ENCODE measurements around the gene NCOA3.

The NCOA3 gene

GRCh38 chr20:47669489-47669888 is 167.8 kb downstream of the NCOA3 start:
- no peak for DNase-seq

GRCh38 chr20:47669927-47670890 is 168.5 kb downstream of the NCOA3 start:
- no peak for DNase-seq

DNA sequence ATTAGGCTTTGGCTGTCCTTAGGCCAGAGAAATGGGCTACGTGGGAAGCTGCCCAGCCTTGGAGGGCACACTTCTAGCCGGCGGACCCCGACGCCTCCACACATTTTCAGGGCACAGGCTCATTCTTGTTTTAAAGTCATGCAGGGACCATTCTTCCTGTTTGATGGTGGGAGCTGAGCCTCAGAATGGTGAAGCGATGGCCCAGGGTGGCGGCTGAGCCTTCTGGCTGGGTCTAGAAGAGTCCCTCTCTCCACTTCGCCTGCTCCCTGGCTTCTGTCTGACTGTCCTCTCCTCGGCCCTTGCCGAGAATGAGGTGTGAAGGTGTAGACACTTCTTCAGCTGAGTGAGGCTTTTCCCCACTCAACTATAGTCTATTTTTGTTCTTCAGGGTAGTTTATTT is 169.2 kb downstream of the NCOA3 start:
- DNase-seq: no peak

DNA sequence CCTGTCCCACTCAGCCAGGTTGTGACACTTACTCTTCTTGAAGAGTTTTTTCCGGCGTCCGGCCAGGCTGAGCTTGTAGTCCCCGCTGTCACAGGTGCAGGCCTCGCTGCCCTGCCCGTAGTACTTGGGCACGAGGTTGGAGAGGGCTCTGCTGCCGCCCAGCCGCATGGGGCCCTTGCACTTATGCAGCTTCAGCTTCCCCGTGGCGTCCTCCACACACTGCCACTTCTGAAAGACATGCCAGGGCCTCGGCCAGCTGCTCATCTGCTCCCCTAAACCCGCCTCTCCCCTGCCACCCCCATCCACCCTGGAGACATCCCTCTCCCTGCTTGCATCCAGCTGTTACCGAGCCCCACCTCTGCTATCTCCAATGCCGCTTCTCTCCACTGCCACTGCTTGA is 170.5 kb downstream of the NCOA3 start:
- DNase-seq: no peak

DNA sequence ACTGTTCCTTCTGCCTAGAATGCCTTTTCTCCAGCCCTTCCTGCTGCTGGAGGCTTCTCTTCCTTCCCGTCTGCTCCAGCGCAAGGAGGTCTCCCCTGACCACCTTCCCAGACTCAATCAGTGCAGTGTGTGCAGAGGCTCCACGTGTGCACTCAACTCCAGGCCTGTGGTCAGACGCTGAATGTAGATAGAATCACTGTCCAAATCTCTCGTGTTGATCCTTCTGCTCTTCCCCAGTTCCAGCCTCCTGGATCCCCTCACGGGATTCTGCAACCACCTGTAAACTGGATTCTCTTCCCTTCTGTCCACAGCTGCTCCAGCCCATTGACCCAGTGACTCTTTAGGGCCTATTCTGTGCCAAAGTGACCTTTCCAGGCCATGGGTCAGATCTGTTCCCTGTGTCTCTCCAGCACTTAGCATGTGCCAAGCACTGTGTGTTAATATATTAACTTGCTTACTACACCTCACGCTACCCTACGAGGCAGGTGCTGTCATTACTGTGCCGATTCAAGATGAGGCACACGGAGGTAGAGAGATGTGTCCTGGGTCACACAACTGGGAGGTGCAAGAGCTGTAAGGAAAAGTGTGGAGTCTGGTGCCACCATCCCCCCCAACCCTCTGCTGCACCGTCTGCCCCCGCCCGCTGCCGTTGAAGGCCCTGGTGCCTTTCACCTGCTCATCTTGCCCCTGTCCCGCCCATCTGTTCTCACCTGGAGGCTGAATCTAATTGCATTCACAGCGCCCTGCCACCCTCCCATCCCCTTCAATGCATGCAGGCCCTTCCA is 171.4 kb downstream of the NCOA3 start:
- DNase-seq: no peak

DNA sequence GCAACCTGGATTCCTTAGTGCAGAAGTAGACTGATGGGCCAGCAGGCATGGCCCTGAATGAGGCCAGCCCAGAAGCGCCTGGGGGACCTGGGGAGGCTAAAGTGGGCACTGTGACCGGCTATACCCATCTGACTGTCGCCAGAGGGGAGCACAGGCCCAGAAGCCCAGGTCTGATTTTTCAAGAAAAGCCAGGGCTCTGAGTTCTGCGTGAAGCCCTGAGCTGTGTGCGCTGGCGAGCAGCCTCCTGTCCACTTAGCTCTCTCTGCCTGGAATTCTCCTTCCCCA is 171.9 kb downstream of the NCOA3 start:
- no peak for DNase-seq

GRCh38 chr20:47674145-47674544 is 172.5 kb downstream of the NCOA3 start:
- DNase-seq: no peak

- no peak for DNase-seq
Measured at GRCh38 chr20:47674686-47675085, 173.0 kb downstream of the NCOA3 start.

GRCh38 chr20:47675190-47676142 is 173.8 kb downstream of the NCOA3 start:
- no peak for DNase-seq

DNA sequence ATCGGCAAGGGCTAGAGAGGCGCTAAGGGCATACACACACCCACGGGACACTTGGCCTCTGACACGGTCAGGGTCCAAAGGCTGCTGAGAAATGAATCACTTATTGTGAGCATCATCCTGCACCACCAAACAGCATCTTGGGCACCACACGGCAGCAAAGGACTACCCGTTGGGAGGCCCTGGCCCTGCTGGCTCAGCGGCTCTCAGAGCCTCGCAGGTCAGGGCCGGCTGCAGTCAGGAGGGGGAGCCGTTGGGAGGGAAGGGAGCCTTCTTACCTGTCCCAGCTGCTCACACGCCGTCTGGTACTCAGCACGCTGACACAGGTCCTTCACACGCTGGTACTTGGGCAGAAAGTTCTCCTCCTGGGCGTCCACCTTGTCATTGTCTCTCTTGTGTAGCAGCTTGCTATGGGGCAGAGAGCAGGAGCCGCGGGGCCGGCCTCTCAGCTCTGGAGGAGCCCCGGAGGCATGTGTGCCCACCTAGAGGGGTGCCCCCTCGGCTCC is 174.6 kb downstream of the NCOA3 start:
- DNase-seq: no peak

DNA sequence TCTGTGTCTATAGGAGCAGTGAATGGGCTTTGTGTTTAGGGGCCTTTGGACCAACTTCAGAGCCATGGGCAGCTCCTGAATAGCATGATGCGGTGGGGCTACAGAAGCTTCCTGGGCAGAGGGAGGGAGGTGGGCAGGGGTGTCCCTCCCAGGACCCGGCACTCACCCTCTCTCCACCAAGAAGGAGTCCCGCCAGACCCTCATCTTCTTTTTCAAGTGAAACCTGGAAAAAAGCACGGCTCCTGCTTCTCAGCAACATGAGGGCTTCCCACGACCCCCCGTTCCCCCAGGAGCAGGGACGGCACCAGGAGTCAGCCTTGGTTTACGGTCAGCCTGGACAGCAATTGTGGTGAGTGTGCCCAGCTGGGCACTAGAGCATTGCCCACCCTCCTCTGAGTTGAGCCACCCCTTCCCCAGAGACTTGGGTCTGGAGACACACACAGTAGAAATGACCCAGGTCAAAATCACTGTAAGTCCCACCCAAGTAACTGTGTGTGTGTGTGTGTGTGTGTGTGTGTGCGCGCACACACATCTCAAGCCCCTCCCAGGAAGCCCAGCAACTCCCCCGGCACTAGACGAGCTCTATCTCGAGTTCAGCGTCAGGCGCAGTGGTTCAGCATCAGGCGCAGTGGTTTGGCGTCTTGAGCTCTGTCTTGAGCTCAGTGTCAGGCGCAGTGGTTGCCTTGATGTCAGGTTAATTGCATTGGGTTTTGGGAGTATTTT is 175.4 kb downstream of the NCOA3 start:
- no peak for DNase-seq

DNA sequence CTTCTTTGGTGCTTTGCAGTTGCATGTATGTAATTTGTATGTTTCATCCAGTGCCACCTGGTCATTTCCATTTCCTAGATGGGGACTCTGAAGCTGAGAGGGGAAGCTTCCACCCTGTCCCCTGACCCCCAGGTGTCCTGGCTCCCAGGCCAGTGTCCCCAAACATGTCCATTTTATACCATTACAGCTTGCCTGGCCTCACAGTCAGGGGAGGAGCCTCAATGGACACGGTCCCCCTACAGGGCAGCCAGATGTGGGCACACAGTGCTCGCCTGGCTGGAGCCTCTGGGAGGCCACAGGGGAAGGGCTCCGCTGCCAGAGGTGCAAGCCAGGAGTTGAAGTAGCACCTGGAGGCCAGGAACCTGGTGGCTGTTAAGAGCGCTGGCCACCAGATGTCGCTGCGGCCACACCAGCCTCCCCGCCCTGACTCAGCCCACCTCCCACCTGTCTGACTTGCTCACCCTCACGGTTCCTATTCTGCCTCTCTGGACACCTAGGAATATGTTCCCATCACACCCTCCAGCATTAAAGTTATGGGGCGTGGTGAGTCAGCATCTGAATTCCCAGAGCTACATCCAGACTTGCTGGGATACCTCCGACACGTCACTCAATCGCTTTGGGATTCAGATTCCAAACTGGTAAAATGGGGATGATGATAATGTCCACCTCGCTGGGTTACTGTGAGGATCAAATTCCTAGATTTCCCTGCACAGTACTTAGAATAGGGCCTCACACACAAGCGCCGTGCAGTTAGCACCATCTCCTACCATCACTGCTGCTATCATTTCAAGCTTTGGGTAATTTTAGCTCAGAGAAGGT is 176.2 kb downstream of the NCOA3 start:
- DNase-seq: peak; percentile 65

- DNase-seq: no peak
Measured at GRCh38 chr20:47678536-47678935, 176.8 kb downstream of the NCOA3 start.

DNA sequence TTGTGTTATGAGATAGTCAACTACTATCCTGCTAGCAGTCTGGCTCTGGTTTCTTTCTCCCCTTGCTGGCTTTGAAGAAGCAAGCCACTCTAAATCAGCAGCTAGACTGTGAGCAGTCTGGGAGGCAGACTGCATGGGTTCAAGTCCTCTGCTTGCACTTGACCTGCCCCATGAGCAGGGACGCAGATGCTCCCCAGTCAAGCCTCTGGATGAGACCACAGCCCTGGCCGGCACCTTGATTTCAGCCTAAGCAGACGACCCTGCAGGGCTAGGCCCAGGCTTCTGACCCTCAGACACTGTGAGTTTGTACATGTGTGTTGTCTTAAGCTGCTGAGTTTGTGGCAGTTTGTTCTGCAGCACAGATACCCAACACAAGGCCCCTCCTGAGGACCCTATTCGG is 177.8 kb downstream of the NCOA3 start:
- no peak for DNase-seq

DNA sequence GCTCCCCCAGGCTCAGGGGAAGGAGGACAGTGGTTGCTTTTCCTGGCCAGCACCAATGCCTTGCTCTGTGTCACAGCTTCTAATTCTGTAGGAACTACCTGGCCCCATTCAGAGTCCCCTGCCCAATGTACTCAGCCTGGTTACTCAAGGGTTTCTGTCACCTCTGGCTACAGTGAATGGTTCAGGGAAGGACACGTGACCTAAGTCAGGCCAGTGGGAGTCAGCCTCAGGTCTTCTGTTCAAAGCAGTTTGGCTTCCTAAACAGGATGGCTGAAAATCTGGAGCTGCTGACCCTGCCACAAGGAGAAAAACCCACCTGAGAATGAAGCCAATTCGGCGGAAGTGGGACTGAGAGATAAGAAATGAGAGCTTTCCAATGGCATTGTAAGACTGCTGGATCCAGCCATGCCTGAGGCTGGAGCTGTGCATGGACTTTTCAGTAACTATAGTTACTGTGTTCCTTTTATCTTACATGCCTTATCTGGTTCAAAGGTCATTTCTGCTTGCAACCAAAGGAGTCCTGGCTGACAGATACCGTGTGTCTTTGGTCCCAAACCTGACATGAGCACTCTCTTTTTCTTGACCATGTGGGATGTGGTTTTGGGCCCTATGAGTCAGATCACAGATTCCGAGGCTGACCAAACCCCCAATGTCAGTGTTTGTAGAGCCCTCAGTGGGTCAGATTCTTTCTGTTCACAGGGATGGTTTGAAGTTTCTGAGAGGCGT is 179.3 kb downstream of the NCOA3 start:
- DNase-seq: no peak

DNA sequence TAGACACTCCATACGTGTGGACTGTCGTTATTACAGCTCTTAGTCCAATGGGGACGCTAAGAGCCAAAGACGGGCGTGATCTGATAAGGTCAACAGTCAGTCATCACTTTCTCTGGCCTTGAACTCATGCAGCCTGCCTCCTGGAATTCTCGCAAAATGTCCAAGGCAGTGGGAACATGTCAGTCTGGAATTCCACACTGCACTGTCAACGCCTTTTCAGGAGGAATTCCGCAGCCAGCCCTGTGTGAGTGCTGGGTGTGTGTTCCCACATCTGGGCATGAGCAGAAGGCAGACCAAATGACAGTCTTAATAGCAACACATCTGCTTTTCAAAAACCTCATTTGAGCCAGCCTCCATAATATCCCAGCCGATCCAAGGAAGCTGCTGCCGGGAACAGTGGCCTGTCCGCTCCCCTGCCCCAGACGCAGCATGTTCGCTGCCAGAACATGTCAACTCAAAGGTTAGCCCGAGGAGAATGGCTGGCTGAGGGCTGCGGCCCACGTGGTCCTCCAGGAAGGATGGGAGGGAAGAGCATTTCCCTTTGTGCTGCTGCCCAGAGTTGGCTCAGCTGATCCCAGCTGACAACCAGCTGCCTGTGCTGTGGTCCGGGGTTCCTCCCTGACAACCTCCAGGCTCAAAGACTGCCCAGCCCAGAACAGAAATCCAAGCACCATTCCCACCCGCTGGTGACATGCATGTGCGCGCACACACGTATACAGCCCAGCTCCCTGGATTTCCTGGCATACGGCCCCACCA is 180.5 kb downstream of the NCOA3 start:
- no peak for DNase-seq

DNA sequence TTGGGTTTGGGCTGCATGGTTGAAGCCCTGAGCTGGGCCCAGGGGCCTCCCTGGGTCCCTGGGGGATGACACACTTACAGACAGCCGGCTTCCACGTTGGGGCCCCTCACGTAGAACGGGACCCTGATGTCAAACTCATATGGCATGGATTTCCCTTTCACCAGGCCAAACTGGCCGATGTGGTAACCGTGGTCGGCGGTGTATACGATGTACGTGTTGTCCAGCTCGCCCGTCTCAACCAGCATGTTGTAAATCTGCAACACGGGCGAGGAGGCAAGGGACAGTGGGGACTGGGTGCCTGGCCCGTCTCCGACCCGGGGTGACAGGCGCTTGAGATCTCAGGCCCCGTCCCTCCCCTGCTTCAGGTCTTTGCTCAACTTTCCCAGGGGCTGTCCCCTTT is 181.2 kb downstream of the NCOA3 start:
- no peak for DNase-seq

DNA sequence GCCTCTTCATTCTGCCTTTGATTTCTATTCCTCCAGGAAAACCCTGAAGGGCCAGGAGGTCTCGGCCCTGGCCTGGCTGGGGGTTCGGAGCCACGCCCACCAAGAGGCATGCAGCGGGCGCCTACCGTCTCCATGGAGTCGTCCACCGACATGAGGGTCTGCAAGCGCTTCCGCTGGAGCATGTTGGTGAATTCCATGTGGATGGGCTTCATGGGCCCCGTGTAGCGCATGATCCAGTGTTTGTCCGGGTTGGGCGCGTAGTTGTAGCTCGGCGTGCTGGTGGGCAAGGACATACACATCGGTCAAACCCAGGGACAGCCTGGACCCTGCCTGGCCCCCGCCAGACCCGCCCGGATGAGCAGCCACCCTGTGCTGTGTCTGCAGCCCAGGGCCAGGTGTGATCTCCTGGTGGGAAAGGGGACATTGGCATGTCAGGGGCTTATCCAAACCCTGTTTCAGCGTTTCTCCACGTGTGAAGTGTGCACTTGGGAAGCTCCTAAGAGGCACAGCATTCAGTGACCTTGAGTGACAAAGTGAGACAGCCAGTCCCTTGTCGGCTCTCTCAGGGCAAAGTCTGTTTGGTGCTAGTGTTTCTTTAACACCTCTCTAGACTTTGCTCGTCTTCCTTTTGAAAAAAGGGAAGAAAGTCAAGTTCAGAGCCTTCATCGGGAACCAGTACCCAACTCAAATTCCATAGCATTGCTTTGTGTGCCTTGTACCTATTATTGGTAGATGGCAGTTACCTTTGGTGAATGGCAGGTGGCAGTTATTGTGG is 182.8 kb downstream of the NCOA3 start:
- no peak for DNase-seq

GRCh38 chr20:47686545-47686944 is 184.9 kb downstream of the NCOA3 start:
- no peak for DNase-seq

Data from activated CD4-positive, alpha-beta T cell treated with anti-CD3 and anti-CD28 coated beads, Interleukin-2, Interleukin-6, amounts not matched to agents 100 ng/mL and 50 ng/mL, durations not matched to agents 16 hours and 8 hours (primary cell).